Activated naive CD4-positive, alpha-beta T cell treated with anti-CD3 and anti-CD28 coated beads for 36 hours (primary cell): Measurements from ENCODE around the gene MCAM. TPM values are rescaled to one million over a fixed set of nuclear protein-coding genes. Genes with fewer than 3 reads are reported as not detected.
A peak's percentile ranks its signal among the peaks of the same experiment; 100 is the strongest.

Experiments
- CTCF ChIA-PET: fragments of 350-600 bp; sonication (Branson Sonifier 250); formaldehyde crosslinking; loops from one replicate; lab custom pipeline; 2021; ENCODE audit warnings: antibody characterized with exemption; lab: Charles Lee
- DNase-seq: peaks from one replicate; pipeline ENCODE4 v3.0.0-alpha.2; 2020
- H3K27ac Mint-ChIP-seq: one replicate; pipeline ENCODE4 v1.8.0; 2021; ENCODE audit warnings: mild to moderate bottlenecking, mixed read lengths
- H3K27me3 Mint-ChIP-seq: one replicate; pipeline ENCODE4 v1.8.0; 2021; ENCODE audit warnings: low read depth, mixed read lengths
- H3K36me3 Mint-ChIP-seq: one replicate; pipeline ENCODE4 v1.8.0; 2021; ENCODE audit warnings: low read depth, mixed read lengths
- H3K4me1 Mint-ChIP-seq: one replicate; pipeline ENCODE4 v1.8.0; 2021; ENCODE audit warnings: low read depth, mixed read lengths
- H3K4me3 Mint-ChIP-seq: one replicate; pipeline ENCODE4 v1.8.0; 2021; ENCODE audit warnings: mild to moderate bottlenecking, moderate library complexity, mixed read lengths
- H3K9me3 Mint-ChIP-seq: one replicate; pipeline ENCODE4 v1.8.0; 2021; ENCODE audit warnings: mixed read lengths
- intact Hi-C: fragments of 100-400 bp; cut with micrococcal nuclease; formaldehyde crosslinking; loops from one replicate; pipeline ENCODE4 v1.15.1; 2023
- total RNA-seq, 2 experiments: library from RNA; stranded (reverse); gene quantifications; one replicate each; pipeline ENCODE4 v1.2.3, GENCODE V29; 2021

Gene MCAM, protein sequence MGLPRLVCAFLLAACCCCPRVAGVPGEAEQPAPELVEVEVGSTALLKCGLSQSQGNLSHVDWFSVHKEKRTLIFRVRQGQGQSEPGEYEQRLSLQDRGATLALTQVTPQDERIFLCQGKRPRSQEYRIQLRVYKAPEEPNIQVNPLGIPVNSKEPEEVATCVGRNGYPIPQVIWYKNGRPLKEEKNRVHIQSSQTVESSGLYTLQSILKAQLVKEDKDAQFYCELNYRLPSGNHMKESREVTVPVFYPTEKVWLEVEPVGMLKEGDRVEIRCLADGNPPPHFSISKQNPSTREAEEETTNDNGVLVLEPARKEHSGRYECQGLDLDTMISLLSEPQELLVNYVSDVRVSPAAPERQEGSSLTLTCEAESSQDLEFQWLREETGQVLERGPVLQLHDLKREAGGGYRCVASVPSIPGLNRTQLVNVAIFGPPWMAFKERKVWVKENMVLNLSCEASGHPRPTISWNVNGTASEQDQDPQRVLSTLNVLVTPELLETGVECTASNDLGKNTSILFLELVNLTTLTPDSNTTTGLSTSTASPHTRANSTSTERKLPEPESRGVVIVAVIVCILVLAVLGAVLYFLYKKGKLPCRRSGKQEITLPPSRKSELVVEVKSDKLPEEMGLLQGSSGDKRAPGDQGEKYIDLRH
- 1 to 10 TPM; 8.0 to 8.4 TPM for total RNA-seq

DNA sequence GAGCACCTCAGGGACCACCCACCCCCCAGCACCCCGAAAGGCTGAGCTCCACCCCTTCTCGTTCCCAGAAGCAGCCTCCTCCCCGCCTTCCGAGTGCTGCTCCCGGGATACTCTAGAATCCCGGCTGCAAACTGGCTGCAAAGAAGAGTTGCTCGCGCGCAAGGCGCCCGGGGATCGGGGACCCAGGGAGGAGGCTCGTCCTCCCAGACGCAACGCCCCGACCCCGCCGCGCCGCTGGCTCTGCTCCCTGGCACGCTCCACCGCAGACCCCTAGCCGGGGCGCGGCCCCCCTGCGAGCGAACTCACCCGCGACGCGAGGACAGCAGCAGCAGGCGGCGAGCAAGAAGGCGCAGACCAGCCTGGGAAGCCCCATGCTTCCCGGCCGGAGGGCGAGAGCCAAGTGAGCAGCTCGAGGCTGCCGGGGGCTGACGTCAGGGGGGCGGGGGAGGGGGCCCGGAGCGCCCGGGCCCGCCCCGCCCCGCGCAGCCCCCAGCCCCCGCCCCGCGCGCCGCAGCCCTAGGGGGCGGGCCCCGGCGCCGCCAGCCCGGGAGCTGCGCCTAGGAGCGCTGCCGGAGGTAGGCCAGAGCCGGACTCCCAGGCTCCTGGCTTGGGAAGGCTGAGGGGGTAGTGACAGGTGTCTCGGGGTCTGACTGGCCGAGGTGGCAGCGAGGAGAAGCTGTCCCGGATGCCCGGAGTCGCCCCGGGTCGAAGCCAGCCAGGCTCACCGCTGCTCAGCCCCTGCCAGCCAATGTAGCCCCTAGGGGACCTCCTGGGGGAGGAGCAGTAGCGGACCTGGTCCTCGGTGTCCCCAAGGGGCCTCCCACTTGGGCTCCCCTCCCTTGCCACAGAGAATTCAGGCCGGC, at the start of gene MCAM:
Gene MCAM (minus strand): TSS at position 402 of the 863 bp plus-strand sequence. CDS start 29 bp downstream, at position 373.
- peaks cover 22% of the 10 kb centered on the region for H3K27me3 Mint-ChIP-seq
- H3K36me3 Mint-ChIP-seq = no peaks in the 10 kb centered on the region
- intact Hi-C loops = no loop called here
- H3K9me3 Mint-ChIP-seq = no peaks in the 10 kb centered on the region
- H3K27ac Mint-ChIP-seq = no peak within 1 kb of the TSS
- peak within 1 kb of the TSS; percentile 73 for H3K4me3 Mint-ChIP-seq
- CTCF ChIA-PET = interaction anchor here (1.0 to 3.0 kb wide), 5 partner anchors 10 to 148 kb away, joined by 3 to 18 read pairs (median 3); partner anchors contain the start of genes CBL and NLRX1
- peaks cover 23% of the 10 kb centered on the region for H3K4me1 Mint-ChIP-seq
- DNase-seq = no peak

DNA sequence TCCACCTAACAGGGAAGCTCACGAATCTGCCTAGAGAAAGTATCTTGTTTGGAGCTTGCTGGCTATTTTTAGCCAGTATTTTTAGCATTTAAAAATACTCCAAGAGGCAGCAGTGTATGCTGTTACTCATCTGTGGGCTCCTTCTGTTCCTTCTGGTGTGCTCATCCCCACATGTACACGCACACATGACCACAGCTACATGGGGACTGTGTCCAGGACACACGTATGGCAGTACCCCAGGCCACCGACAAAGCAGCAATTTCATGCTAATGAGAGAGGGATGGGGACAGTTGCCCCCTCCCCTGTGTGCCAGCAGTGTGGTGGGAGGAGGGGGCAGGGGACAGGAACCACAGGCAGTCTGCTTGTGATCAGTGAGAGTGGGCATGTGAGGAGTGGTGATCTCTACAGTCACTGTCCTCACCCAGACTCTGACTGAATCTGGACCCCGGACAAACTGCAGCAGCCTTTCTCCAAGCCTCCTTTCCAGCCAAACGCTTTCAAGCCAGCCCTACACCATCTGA, 48.2 kb upstream of the MCAM start:
- Mint-ChIP-seq H3K27ac (no peak overlapping the region), H3K9me3 (no peaks in the 10 kb centered on the region), H3K4me1 (peaks cover 10% of the 10 kb centered on the region), H3K27me3 (peaks cover 48% of the 10 kb centered on the region), H3K4me3 (no peak overlapping the region), H3K36me3 (no peaks in the 10 kb centered on the region)
- intact Hi-C loops = no loop called here
- CTCF ChIA-PET = interaction anchor here (1.2 to 3.4 kb wide), 4 partner anchors 9 to 109 kb away, joined by 5 to 13 read pairs (median 8); partner anchors contain the start of gene USP2
- no peak for DNase-seq

DNA sequence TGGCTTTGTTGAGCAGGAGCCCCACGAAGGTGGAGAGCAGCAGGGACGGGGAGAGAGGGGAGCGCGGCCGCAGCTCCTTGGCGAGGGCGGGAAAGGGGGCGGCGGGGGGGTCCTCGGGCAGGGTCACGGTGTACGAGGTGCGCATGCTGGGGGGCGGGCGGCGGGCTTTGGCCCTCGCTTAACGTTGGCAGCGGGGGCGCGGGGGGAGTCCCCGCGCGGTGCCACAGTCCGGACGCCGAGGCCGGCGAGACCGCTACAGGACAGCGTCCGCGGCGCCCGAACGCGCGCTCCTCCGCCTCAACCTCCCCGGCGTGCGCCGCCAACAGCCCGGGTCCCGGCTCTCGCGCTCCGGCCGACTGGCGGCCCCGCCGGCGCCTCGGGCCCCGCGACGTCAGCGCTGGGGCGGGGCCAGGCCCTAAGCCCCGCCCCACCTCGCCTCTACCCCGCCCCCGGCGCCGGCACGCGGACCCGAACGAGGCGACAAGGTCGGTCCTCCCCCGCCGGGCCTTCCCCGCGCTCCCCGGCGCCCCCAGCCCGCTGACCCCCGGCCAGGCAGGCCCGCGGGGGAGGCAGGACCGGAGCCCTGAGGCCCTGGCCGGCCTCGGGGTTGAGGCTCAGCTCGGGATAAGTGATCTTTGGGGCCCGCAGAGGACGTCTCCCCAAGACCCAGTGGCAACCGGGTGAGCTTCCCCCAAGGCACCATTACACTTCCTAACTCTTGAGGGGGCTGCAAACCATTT, 47.1 kb upstream of the MCAM start:
- intact Hi-C loops = no loop called here
- H3K27me3 Mint-ChIP-seq = peaks cover 39% of the 10 kb centered on the region

DNA sequence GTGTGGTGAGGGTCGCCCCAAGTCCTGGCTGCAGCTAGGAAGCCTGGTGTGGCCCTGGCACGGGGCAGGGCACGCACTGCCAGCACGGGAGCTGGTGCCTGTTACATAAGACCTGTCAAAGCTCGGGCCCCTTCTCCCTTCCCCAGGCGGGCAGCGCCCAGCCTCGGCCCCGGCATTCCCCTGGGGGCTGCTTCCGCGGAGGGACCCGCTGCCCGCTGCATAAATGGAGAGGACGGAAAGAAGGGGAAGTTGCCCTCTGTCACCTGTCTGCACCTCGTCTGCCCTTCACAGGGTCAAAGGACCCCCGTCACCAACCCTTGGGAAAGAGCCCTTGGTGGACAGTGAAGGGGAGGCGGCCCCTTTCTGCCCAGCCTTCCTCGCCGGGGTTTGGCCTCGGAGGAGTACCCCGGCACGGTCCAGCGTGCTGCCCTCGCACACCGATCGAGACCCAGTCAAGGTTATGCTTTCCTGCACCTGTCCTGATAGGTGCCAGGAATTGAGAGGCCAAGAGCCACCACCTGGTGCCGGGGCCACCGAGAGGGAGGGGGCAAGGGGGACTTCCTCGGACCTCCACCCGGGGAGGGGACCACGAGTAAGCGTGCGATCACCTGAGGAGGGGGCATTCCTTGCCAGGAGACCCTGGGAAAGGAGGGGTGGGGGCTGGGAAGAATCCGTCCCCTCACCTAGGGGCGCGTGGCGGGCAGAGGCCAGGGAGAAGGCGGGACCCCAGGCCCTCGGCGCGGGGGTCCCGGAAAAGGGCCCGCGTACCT, 46.3 kb upstream of the MCAM start:
- Mint-ChIP-seq H3K4me1 (peaks cover 10% of the 10 kb centered on the region), H3K9me3 (no peaks in the 10 kb centered on the region), H3K4me3 (peak overlapping the region; percentile 10), H3K27me3 (peaks cover 36% of the 10 kb centered on the region), H3K27ac (no peak overlapping the region), H3K36me3 (no peaks in the 10 kb centered on the region)
- intact Hi-C loops = no loop called here
- no peak for DNase-seq
- CTCF ChIA-PET = interaction anchor here (0.6 to 3.3 kb wide), 3 partner anchors 7 to 22 kb away, joined by 3 to 12 read pairs (median 5); partner anchors contain the start of gene C1QTNF5

More for the DNA sequence above, 47.1 kb upstream of the MCAM start:
- no peaks in the 10 kb centered on the region for H3K9me3 Mint-ChIP-seq
- H3K4me3 Mint-ChIP-seq = peak overlapping the region; percentile 63
- H3K4me1 Mint-ChIP-seq = peaks cover 10% of the 10 kb centered on the region
- H3K27ac Mint-ChIP-seq = no peak overlapping the region
- DNase-seq = peak; percentile 42
- CTCF ChIA-PET = interaction anchor here (1.2 to 3.4 kb wide), 5 partner anchors 7 to 110 kb away, joined by 5 to 13 read pairs (median 9); partner anchors contain the start of gene USP2
- no peaks in the 10 kb centered on the region for H3K36me3 Mint-ChIP-seq

DNA sequence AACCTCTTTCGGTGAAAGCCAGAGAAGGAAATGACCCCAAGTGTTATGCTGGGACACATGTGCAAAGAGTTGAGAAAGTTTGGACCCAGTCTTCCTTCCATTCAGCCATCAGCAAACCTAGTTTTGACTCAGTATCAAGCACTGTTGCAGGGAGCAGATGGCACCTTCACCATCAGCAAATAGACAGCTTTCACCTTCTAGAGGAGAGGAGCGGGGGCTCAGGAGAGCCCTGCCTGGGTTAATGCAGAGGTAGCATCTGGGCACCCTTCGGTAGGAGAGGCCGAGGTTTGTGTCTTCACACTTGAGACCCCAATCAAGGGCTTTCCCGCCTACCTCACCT, 45.8 kb upstream of the MCAM start:
- DNase-seq = no peak
- H3K36me3 Mint-ChIP-seq = no peaks in the 10 kb centered on the region
- H3K27me3 Mint-ChIP-seq = peaks cover 36% of the 10 kb centered on the region
- peaks cover 10% of the 10 kb centered on the region for H3K4me1 Mint-ChIP-seq
- no peak overlapping the region for H3K27ac Mint-ChIP-seq
- H3K4me3 Mint-ChIP-seq = no peak overlapping the region
- CTCF ChIA-PET = interaction anchor here (0.6 to 3.3 kb wide), 5 partner anchors 8 to 112 kb away, joined by 3 to 12 read pairs (median 5); partner anchors contain the start of gene C1QTNF5
- H3K9me3 Mint-ChIP-seq = no peaks in the 10 kb centered on the region
- intact Hi-C loops = no loop called here

DNA sequence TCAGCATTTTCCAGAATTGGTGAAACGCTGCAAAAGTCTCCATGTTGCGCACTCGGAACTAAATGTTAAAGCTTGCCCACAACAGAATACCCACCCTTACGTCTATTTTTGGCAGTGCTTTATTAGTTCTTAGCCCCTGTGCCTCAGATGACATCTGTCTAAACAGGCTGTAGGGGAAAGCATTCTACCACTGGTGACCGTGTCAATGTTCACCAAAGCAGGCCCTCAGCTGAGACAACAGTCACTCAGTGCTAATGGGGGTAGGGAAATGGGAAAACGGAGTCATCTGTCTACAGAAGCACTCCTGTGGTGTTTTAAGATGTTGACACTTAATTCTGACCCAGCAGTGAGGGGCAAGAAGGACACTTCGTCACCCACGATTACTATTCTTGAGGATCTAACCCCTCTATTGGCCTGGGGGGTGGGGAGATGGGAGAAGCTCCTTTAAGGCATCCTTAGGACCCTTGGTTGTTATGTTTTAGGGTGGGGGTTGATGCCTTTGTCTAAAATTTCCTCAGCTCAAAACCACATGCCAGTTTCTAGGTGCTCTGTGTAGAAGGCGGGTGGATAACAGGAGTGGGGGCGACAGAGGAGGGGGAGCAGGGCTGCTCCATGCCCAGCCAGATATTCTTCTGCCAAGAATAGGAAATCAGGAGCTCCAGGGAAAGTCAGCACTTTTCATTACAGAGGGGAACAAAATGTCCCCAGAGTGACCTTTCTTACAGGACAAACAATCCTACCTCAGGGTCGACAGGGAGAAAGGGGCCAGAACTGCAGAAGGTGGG, 45.2 kb upstream of the MCAM start:
- Mint-ChIP-seq H3K9me3 (no peaks in the 10 kb centered on the region), H3K27me3 (peaks cover 34% of the 10 kb centered on the region), H3K36me3 (no peaks in the 10 kb centered on the region), H3K4me1 (peaks cover 10% of the 10 kb centered on the region), H3K4me3 (no peak overlapping the region), H3K27ac (no peak overlapping the region)
- CTCF ChIA-PET = interaction anchor here (0.6 to 3.3 kb wide), 9 partner anchors 8 to 113 kb away, joined by 3 to 12 read pairs (median 5); partner anchors contain the start of genes C1QTNF5 and USP2
- intact Hi-C loops = no loop called here
- DNase-seq = no peak

DNA sequence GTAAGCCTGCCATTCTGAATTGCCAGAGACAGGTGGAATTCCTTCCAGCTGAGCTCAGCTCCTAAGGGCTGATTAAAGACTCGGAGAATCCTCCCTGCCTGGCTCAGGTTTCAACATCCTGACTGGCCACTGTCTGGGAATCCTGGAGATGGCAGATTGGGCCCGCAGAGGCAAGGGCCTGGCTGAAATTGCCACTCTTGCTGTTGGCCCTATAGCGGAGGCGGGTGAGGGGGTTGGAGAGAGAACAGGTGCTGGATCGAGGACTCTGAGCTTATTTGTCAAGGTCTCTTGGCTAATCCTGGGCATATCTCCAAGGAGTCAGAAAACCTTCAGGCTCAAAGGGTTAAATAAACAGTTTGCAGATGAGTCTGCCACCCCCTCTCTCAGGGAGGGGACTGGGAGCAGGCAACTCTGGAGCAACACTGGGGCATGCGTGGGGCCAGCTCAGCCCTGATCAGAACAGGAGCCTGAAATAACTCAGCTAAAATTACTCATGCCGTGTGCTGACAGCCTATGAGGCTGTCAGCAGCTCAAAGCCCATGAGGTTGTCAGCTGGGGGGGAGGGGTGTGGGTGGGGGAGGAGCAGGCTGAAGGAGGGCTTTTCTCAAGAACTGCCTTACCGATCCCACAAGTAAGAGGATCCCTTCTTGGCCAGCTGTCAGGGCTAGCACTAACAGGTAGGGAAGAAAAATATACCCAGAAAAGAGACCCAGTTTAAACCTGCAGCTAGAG, 44.3 kb upstream of the MCAM start:
- intact Hi-C loops = no loop called here
- Mint-ChIP-seq H3K9me3 (no peaks in the 10 kb centered on the region), H3K4me1 (peaks cover 12% of the 10 kb centered on the region), H3K27me3 (peaks cover 27% of the 10 kb centered on the region), H3K27ac (no peak overlapping the region), H3K36me3 (no peaks in the 10 kb centered on the region), H3K4me3 (no peak overlapping the region)
- CTCF ChIA-PET = interaction anchor here (1.1 to 3.3 kb wide), 9 partner anchors 9 to 114 kb away, joined by 3 to 12 read pairs (median 5); partner anchors contain the start of gene USP2
- peak; percentile 72 for DNase-seq

DNA sequence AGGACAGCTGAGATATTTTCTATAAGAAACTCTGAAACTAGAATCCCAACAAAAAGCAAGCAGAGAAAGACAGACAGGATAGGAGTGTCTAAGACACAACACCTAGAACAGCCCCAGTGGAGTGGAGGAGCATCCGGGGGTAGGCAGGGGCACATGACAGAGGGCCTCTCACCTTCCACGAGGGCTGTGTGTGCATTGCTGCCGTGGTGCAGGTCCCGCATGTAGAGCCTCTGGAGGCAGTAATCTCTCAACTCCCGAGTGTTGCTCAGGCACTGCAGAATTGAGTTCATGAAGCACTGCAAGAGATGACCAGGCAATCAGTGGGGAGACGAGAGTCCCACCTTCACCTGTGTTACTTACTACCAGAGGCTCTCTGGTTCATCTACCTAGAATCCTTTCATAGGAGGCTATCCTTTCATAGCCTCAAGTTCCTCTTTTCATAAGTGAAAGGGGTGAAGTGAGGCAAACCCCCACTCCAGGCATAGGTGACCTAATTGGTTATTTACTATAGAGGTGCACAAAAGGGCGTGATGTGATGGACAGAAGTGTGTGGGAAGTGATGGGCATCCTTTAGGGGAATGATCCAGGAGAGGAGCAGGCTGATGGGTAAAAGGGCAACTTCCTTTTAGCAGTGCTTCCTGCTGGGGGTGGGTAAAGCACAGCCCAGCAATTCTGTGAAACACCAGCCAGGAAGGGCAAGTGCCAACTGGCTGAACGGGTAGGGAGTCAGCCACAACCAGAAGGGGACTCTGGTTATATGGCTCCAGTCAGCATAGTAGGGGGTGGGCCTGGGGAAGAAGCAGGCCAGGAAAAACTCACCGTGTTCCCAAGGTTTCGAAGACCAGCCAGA, 42.7 kb upstream of the MCAM start:
- intact Hi-C loops = loop anchor here (10.0 kb wide), 1 partner anchor 365 kb away; the partner anchor contains the start of gene NECTIN1
- Mint-ChIP-seq H3K36me3 (no peaks in the 10 kb centered on the region), H3K4me3 (no peak overlapping the region), H3K4me1 (peaks cover 12% of the 10 kb centered on the region), H3K9me3 (no peaks in the 10 kb centered on the region), H3K27me3 (peaks cover 23% of the 10 kb centered on the region), H3K27ac (no peak overlapping the region)
- CTCF ChIA-PET = interaction anchor here (1.5 to 4.8 kb wide), 4 partner anchors 19 to 117 kb away, joined by 5 to 132 read pairs (median 50); partner anchors contain the start of gene USP2
- DNase-seq = no peak

DNA sequence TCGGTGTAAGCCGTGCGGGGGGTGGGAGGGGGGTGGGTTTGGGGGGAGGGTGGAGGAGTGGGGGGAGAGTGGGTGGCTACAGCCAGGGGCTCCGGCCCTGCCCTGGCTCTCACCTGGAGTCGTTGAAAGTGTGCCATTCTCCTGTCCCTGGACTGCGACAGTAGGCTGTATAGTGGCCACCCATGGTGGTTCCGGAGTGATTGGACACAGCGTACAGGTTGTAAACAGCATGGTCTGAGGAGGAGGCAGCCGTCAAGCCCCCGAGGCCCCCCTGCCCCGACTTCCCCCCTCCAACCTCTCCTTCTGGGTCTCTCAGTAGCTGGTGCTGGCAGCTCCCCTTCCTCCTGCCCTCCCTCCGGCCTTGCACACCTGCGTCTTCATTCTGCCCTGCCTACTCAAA, 40.1 kb upstream of the MCAM start:
- peaks cover 9% of the 10 kb centered on the region for H3K4me1 Mint-ChIP-seq
- no peak for DNase-seq
- H3K9me3 Mint-ChIP-seq = no peaks in the 10 kb centered on the region
- CTCF ChIA-PET = interaction anchor here (0.5 to 4.8 kb wide), 18 partner anchors 8 to 402 kb away, joined by 3 to 132 read pairs (median 6); partner anchors contain the start of genes NECTIN1 and USP2
- no peak overlapping the region for H3K27ac Mint-ChIP-seq
- H3K36me3 Mint-ChIP-seq = no peaks in the 10 kb centered on the region
- intact Hi-C loops = loop anchor here (10.0 kb wide), 1 partner anchor 368 kb away; the partner anchor contains the start of gene NECTIN1
- peaks cover 21% of the 10 kb centered on the region for H3K27me3 Mint-ChIP-seq
- H3K4me3 Mint-ChIP-seq = peak overlapping the region; percentile 17
